T-helper 1 cell treated with Interleukin-12 subunit alpha and Interleukin-12 subunit beta and Interleukin-4 antibody, amounts not matched to agents 30 ng/mL and 1 ng/mL, for 36 hours (primary cell): ENCODE measurements around the gene PDE3A. TPM values are rescaled to one million over a fixed set of nuclear protein-coding genes. Genes with fewer than 3 reads are reported as not detected.
"Not testable (repeated sequence)": the region's sequence is repeated elsewhere in the genome, so short reads cannot be mapped to it uniquely, and the experiment has no call there.

Source experiments
- intact Hi-C: fragments of 100-400 bp; cut with micrococcal nuclease; formaldehyde crosslinking; loops from one replicate; pipeline ENCODE4 v1.15.1; 2024
- total RNA-seq: library from RNA; stranded (reverse); gene quantifications from 2 replicates; pipeline ENCODE4 v1.2.3, GENCODE V29; 2022

Gene PDE3A
- total RNA-seq, 1 donor from 2014 or later, result not detected

GRCh38 chr12:20372326-20373096 lies 4.2 kb downstream of the PDE3A start:
- intact Hi-C loops, result no loop called here

- intact Hi-C loops, result no loop called here
Measured at GRCh38 chr12:20374795-20375194, 6.5 kb downstream of the PDE3A start.

- intact Hi-C loops, result no loop called here
Measured at GRCh38 chr12:20375560-20375959, 7.2 kb downstream of the PDE3A start.

GRCh38 chr12:20376984-20377383 lies 8.6 kb downstream of the PDE3A start:
- intact Hi-C loops, result no loop called here

GRCh38 chr12:20377750-20378149 lies 9.4 kb downstream of the PDE3A start:
- intact Hi-C loops, result no loop called here

GRCh38 chr12:20382117-20382516 lies 13.8 kb downstream of the PDE3A start:
- intact Hi-C loops, result no loop called here

- intact Hi-C loops, result no loop called here
Measured at GRCh38 chr12:20383612-20384011, 15.3 kb downstream of the PDE3A start.

- intact Hi-C loops, result not testable (repeated sequence)
Measured at GRCh38 chr12:20384836-20385235, 16.5 kb downstream of the PDE3A start.

GRCh38 chr12:20390846-20391245 lies 22.5 kb downstream of the PDE3A start:
- intact Hi-C loops, result no loop called here

- intact Hi-C loops, result no loop called here
Measured at GRCh38 chr12:20392339-20392738, 24.0 kb downstream of the PDE3A start.

GRCh38 chr12:20393707-20394106 lies 25.4 kb downstream of the PDE3A start:
- intact Hi-C loops, result no loop called here

GRCh38 chr12:20395791-20396550 lies 27.6 kb downstream of the PDE3A start:
- intact Hi-C loops, result no loop called here

GRCh38 chr12:20398686-20399085 lies 30.3 kb downstream of the PDE3A start:
- intact Hi-C loops, result no loop called here

- intact Hi-C loops, result no loop called here
Measured at GRCh38 chr12:20400003-20400402, 31.7 kb downstream of the PDE3A start.

- intact Hi-C loops, result no loop called here
Measured at GRCh38 chr12:20403230-20403629, 34.9 kb downstream of the PDE3A start.

GRCh38 chr12:20404576-20405346 lies 36.4 kb downstream of the PDE3A start:
- intact Hi-C loops, result no loop called here

GRCh38 chr12:20409607-20410377 lies 41.5 kb downstream of the PDE3A start:
- intact Hi-C loops, result no loop called here

GRCh38 chr12:20410734-20411133 lies 42.4 kb downstream of the PDE3A start:
- intact Hi-C loops, result no loop called here

GRCh38 chr12:20411345-20411744 lies 43.0 kb downstream of the PDE3A start:
- intact Hi-C loops, result no loop called here

- intact Hi-C loops, result no loop called here
Measured at GRCh38 chr12:20415028-20415427, 46.7 kb downstream of the PDE3A start.

- intact Hi-C loops, result no loop called here
Measured at GRCh38 chr12:20415641-20416040, 47.3 kb downstream of the PDE3A start.
